ENCODE measurements around the gene HCN3. TPM values are rescaled to one million over a fixed set of nuclear protein-coding genes. Genes with fewer than 3 reads are reported as not detected.

The HCN3 gene
- total and polyA plus RNA-seq, 2 donors from 2014 or later, result 3.3 to 4.5 TPM

DNA sequence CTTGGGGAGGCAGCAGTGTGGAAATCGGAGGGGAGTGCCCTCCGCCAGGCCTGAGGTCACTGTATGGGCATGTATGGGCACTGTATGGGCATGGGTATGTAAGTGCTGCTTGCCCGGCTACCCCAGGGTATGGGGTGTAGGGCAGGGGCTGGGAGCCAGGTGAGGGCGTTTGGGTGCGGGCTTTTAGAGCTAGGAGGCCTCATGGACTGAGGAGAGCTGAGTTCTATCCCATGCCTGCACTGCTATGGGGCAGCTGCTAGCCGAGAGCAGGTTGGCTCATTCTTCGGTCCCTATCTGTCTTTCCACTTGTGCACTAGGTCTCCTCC is 18.6 kb downstream of the HCN3 start:
- H3K27me3 ChIP-seq (ENCODE audit: control insufficient read depth, insufficient read depth, low read length), result peaks cover 19% of the 10 kb centered on the region
- no peak for FAIRE-seq
- intact Hi-C loops (cut with DNase I), result no loop called here

DNA sequence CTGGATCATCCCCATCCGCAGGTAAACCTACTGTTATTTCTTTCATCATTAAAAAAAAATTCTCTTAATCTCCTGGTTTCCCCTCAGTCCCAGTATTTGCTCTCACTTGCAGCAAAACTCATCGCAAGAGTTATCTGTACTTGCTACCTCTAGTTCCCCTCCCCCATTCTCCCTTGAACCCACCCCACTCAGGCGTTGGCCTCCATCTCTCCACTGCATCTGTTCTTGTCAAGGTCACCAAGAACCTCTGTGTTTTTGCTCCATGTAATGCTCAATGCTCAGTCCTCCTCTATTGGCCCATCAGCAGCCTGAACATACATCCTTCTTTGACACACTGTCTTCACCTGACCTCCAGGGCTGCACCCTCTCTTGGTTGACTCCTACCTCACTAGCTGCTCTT is 19.4 kb downstream of the HCN3 start:
- Histone ChIP-seq H3K9me3 (ENCODE audit: control insufficient read depth in 2 of 3, insufficient read depth in 1 of 3, low read length in 3 of 3) (no peaks in the 10 kb centered on the region), H3K9ac (ENCODE audit: low read length in 3 of 3) (no peak overlapping the region), H3K27ac (ENCODE audit: low read depth in 2 of 2, low read length in 2 of 2) (no peak overlapping the region), H3K27me3 (ENCODE audit: control insufficient read depth, insufficient read depth, low read length) (peaks cover 19% of the 10 kb centered on the region), H3K4me3 (ENCODE audit: low read length in 3 of 3) (no peak overlapping the region), H3K4me1 (ENCODE audit: control insufficient read depth in 2 of 3, insufficient read depth in 2 of 3, low read depth in 1 of 3, low read length in 3 of 3) (no peaks in the 10 kb centered on the region), H3K36me3 (ENCODE audit: control insufficient read depth in 2 of 3, insufficient read depth in 3 of 3, low read length in 3 of 3) (no peaks in the 10 kb centered on the region)
- no peak for FAIRE-seq
- intact Hi-C loops (cut with DNase I), result no loop called here
- TF ChIP-seq, protein P1, sequence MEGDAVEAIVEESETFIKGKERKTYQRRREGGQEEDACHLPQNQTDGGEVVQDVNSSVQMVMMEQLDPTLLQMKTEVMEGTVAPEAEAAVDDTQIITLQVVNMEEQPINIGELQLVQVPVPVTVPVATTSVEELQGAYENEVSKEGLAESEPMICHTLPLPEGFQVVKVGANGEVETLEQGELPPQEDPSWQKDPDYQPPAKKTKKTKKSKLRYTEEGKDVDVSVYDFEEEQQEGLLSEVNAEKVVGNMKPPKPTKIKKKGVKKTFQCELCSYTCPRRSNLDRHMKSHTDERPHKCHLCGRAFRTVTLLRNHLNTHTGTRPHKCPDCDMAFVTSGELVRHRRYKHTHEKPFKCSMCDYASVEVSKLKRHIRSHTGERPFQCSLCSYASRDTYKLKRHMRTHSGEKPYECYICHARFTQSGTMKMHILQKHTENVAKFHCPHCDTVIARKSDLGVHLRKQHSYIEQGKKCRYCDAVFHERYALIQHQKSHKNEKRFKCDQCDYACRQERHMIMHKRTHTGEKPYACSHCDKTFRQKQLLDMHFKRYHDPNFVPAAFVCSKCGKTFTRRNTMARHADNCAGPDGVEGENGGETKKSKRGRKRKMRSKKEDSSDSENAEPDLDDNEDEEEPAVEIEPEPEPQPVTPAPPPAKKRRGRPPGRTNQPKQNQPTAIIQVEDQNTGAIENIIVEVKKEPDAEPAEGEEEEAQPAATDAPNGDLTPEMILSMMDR (IDR thresholded peaks at IDR 0.05; ENCODE audit: borderline replicate concordance, extremely low read depth, insufficient read depth), result no peak
- DNase-seq, result no peak

More for the DNA sequence above, 18.6 kb downstream of the HCN3 start:
- Histone ChIP-seq H3K9me3 (ENCODE audit: control insufficient read depth in 2 of 3, insufficient read depth in 1 of 3, low read length in 3 of 3) (no peaks in the 10 kb centered on the region), H3K4me3 (ENCODE audit: low read length in 3 of 3) (no peak overlapping the region), H3K27ac (ENCODE audit: low read depth in 2 of 2, low read length in 2 of 2) (no peak overlapping the region), H3K9ac (ENCODE audit: low read length in 3 of 3) (no peak overlapping the region), H3K4me1 (ENCODE audit: control insufficient read depth in 2 of 3, insufficient read depth in 2 of 3, low read depth in 1 of 3, low read length in 3 of 3) (no peaks in the 10 kb centered on the region), H3K36me3 (ENCODE audit: control insufficient read depth in 2 of 3, insufficient read depth in 3 of 3, low read length in 3 of 3) (no peaks in the 10 kb centered on the region)
- DNase-seq, result no peak
- TF ChIP-seq, protein P1 (IDR thresholded peaks at IDR 0.05; ENCODE audit: borderline replicate concordance, extremely low read depth, insufficient read depth), result no peak

DNA sequence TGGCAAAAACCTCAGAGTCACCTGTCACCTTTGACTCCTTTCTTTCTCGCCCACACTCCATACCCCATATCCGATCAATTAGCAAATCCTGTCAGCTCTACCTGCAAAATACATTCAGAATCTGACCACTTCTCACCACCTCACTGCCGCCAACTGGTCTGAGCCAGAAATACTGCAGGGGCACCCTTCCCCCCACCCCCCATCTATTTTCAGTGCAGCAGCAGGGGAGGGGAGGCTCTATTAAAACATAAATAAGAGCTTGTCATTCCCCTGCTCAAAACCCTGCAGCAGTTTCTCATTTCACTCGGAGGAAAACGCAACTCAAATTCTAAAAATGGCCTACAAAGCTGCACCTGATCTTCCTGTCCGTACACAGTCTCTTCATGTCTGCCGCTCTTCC is 20.1 kb downstream of the HCN3 start:
- Histone ChIP-seq H3K36me3 (ENCODE audit: control insufficient read depth in 2 of 3, insufficient read depth in 3 of 3, low read length in 3 of 3) (no peaks in the 10 kb centered on the region), H3K9me3 (ENCODE audit: control insufficient read depth in 2 of 3, insufficient read depth in 1 of 3, low read length in 3 of 3) (no peaks in the 10 kb centered on the region), H3K4me3 (ENCODE audit: low read length in 3 of 3) (no peak overlapping the region), H3K27ac (ENCODE audit: low read depth in 2 of 2, low read length in 2 of 2) (no peak overlapping the region), H3K27me3 (ENCODE audit: control insufficient read depth, insufficient read depth, low read length) (peaks cover 19% of the 10 kb centered on the region), H3K4me1 (ENCODE audit: control insufficient read depth in 2 of 3, insufficient read depth in 2 of 3, low read depth in 1 of 3, low read length in 3 of 3) (no peaks in the 10 kb centered on the region), H3K9ac (ENCODE audit: low read length in 3 of 3) (no peak overlapping the region)
- TF ChIP-seq, protein P1 (IDR thresholded peaks at IDR 0.05; ENCODE audit: borderline replicate concordance, extremely low read depth, insufficient read depth), result no peak
- intact Hi-C loops (cut with DNase I), result no loop called here
- FAIRE-seq (no peak), DNase-seq (peak in 1 of 5 donors; percentile 8)

DNA sequence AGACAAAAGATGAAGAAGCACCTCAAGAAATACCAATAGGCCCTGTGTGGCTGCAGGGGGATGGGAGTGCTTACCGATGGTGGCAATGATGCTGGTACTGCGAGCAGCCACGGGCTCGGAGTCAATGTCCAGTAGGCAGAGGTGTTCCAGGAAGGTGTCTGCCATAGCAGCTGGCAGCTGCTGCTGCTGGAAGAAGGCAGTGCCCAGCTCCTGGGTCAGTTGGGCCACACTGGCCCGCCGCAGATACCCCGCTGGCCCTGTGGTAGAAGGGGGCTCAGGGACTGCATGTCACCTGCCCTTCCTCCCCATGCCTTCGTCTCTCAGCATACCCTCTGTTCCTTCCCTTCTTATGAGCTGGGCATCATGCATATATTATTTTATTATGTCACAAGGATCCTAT is 22.8 kb downstream of the HCN3 start:
- no peak for DNase-seq
- FAIRE-seq, result no peak
- intact Hi-C loops (cut with DNase I), result no loop called here

More for the DNA sequence above, 22.8 kb downstream of the HCN3 start:
- Histone ChIP-seq H3K9me3 (ENCODE audit: control insufficient read depth in 2 of 3, insufficient read depth in 1 of 3, low read length in 3 of 3) (no peaks in the 10 kb centered on the region), H3K36me3 (ENCODE audit: control insufficient read depth in 2 of 3, insufficient read depth in 3 of 3, low read length in 3 of 3) (no peaks in the 10 kb centered on the region), H3K4me1 (ENCODE audit: control insufficient read depth in 2 of 3, insufficient read depth in 2 of 3, low read depth in 1 of 3, low read length in 3 of 3) (no peaks in the 10 kb centered on the region), H3K27me3 (ENCODE audit: control insufficient read depth, insufficient read depth, low read length) (peaks cover 10% of the 10 kb centered on the region), H3K9ac (ENCODE audit: low read length in 3 of 3) (no peak overlapping the region), H3K4me3 (ENCODE audit: low read length in 3 of 3) (peak overlapping the region in 2 of 3 donors; percentile 19 to 49), H3K27ac (ENCODE audit: low read depth in 2 of 2, low read length in 2 of 2) (no peak overlapping the region)
- TF ChIP-seq, protein P1 (IDR thresholded peaks at IDR 0.05; ENCODE audit: borderline replicate concordance, extremely low read depth, insufficient read depth), result no peak
